Adrenal gland (tissue), 12 donors: ENCODE data around the gene PDE10A. TPM values are rescaled to one million over a fixed set of nuclear protein-coding genes. Genes with fewer than 3 reads are reported as not detected.

Source experiments
- DNase-seq, 7 donors: peaks; one replicate each; pipeline ENCODE4 v3.0.0-alpha.2; 2019 to 2020
- H3K27ac ChIP-seq, 5 donors: fragments of 200-600 bp; sonication (generic) in 4 of 5; 1 replicate in 3 of 5; 2 replicates in 2 of 5; pipeline versions ENCODE4 v1.5.1 to v1.8.0; 2016 to 2020; ENCODE audit warnings: mild to moderate bottlenecking in 1 of 5
- H3K27me3 ChIP-seq: fragments of 200-600 bp; 2 replicates; pipeline ENCODE4 v1.8.0; 2021
- H3K36me3 ChIP-seq, 2 donors: fragments of 200-600 bp; replicated peaks in 1 of 2; 1 replicate in 1 of 2; 2 replicates in 1 of 2; pipeline versions ENCODE4 v1.5.1 to v1.8.0; 2018 to 2022
- H3K4me1 ChIP-seq, 2 donors: fragments of 200-600 bp; replicated peaks in 1 of 2; 1 replicate in 1 of 2; 2 replicates in 1 of 2; pipeline versions ENCODE4 v1.5.1 to v1.8.0; 2018 to 2021
- H3K4me3 ChIP-seq, 4 donors: fragments of 200-600 bp; sonication (generic) in 3 of 4; one replicate each; pipeline ENCODE4 v1.5.1; 2016 to 2018
- H3K9me3 ChIP-seq, 3 donors: fragments of 200-600 bp; sonication (generic) in 1 of 3; replicated peaks in 1 of 3; 1 replicate in 2 of 3; 2 replicates in 1 of 3; pipeline versions ENCODE4 v1.5.1 to v1.8.0; 2016 to 2021
- CTCF ChIP-seq, 6 experiments: fragments of 450-650 bp in 4 of 6; fragments of 200-600 bp in 2 of 6; sonication (generic) in 1 of 6; IDR thresholded peaks; 1 replicate in 5 of 6; 2 replicates in 1 of 6; pipeline versions ENCODE4 v1.5.1 to v1.8.0; 2016 to 2021; ENCODE audit warnings: antibody characterized with exemption in 6 of 6, mild to moderate bottlenecking in 2 of 6, moderate library complexity in 1 of 6
- POLR2A ChIP-seq, 2 donors: fragments of 450-650 bp; IDR thresholded peaks; one replicate each; pipeline ENCODE4 v1.6.1; 2017; ENCODE audit warnings: antibody characterized with exemption in 2 of 2, mild to moderate bottlenecking in 2 of 2, moderate library complexity in 1 of 2
- WGBS, 4 donors: extraction: QIAGEN DNeasy Blood & Tissue Kit in 2 of 4; methylation state at CpG; one replicate each; pipeline versions ENCODE4 v1.1.5 to v1.1.7; 2013 to 2017; 5-methylcytosine and 5-hydroxymethylcytosine counted together
- intact Hi-C, 2 donors: fragments of 100-400 bp; cut with DNase I; formaldehyde crosslinking; loops; one replicate each; pipeline versions ENCODE4 v1.14.1 to v1.15.0; 2022 to 2023
- polyA plus RNA-seq, 3 donors: library from polyadenylated mRNA; stranded (reverse); fragments of 200-250 nt in 2 of 3; fragments of 350-450 nt in 1 of 3; fragmentation: Illumina TruSeq in 1 of 3; extraction: RNeasy Lipid Tissue Mini Kit (QIAGEN cat#74804) in 1 of 3; gene quantifications; one replicate each; pipeline ENCODE4 v1.2.3, GENCODE V29; 2013 to 2014
- total RNA-seq, 9 donors: library from RNA; depleted of rRNA in 4 of 9; stranded (reverse); fragments of >200 nt in 4 of 9; fragments of 120-200 nt in 1 of 9; fragmentation: NEBNext Ultra II Directional in 1 of 9; extraction: Animal tissue kit (Norgen Biotek cat#: 25700) in 1 of 9; gene quantifications; one replicate each; pipeline versions ENCODE4 v1.1.0 to v1.2.4, GENCODE V29; 2013 to 2023
- donor health status: healthy with polysubstance abuse.
- donor health status: Bipolar disorder and iron deficiency.
- donor health status: DM: yes; HTN: yes; CAD: no.
- donor health status: DM: no; HTN: no; CAD: no.
- donor health status: DM: no; HTN: no; CAD: no.
- donor health status: DM: yes; HTN: yes; CAD: no.

Gene PDE10A
- total and polyA plus RNA-seq, 12 donors: 4.0 to 199 (median 27.8) TPM

DNA sequence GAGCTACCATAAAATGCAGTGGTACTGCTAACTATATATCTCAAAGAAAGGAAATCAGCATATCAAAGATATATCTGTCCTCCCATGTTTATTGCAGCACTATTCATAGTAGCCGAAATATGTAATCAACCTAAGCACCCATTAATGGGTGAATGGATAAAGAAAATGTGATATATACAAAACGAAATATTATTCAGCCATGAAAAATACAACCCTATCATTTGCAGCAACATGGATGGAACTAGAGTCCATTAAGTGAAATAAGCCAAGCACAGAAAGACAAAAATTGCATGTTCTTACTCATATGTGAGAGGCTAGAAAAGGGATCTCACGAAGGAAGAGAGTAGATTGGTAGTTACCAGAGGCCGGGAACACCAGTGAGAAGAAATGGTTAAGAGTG lies 126.1 kb downstream of the PDE10A start:
- intact Hi-C loops: no loop called here
- no peak for TF ChIP-seq CTCF (IDR thresholded peaks at IDR 0.05)
- TF ChIP-seq POLR2A (IDR thresholded peaks at IDR 0.05): no peak
- Histone ChIP-seq H3K4me3 (no peak overlapping the region), H3K27ac (no peak overlapping the region), H3K4me1 (no peaks in the 10 kb centered on the region), H3K27me3 (no peaks in the 10 kb centered on the region), H3K36me3 (no peaks in the 10 kb centered on the region), H3K9me3 (no peaks in the 10 kb centered on the region)
- WGBS, 4 donors: 88 to 94% (median 91%) methylated on average over 4 of the region's 4 CpGs
- DNase-seq: no peak

DNA sequence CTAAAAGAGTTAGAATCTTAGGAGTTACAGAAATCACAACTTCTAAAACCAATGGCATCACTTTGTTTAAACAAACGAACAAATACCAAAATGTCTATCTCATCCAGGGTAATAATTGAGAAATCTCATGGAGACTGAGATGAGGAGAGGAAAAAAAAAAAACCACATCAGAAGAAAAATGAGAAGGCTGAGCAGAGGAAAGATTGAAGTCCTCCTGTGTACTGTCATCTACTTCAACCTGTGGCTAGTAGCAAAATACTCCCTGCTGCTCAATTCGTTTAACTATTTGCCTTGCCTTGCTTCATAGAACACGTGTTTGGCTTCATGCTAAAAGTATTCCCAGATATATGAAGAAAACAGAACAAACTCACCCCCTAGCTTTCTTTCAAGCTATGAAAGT lies 143.7 kb downstream of the PDE10A start:
- no peaks in the 10 kb centered on the region for H3K36me3 ChIP-seq
- 82 to 96% (median 87%) methylated on average over 3 of the region's 3 CpGs for WGBS, 4 donors
- no peak overlapping the region for H3K4me3 ChIP-seq
- peaks cover 0 to 6% of the 10 kb centered on the region in 2 donors for H3K4me1 ChIP-seq
- no peak for DNase-seq
- no peaks in the 10 kb centered on the region for H3K27me3 ChIP-seq
- intact Hi-C loops: no loop called here
- H3K9me3 ChIP-seq: no peaks in the 10 kb centered on the region
- no peak overlapping the region for H3K27ac ChIP-seq
- no peak for TF ChIP-seq CTCF (IDR thresholded peaks at IDR 0.05)

- Histone ChIP-seq H3K9me3 (no peaks in the 10 kb centered on the region), H3K4me1 (peaks cover 0 to 6% of the 10 kb centered on the region in 2 donors), H3K27ac (no peak overlapping the region), H3K27me3 (no peaks in the 10 kb centered on the region), H3K36me3 (no peaks in the 10 kb centered on the region), H3K4me3 (no peak overlapping the region)
- intact Hi-C loops: no loop called here
- DNase-seq: no peak
- 54 to 66% (median 63%) methylated on average over 6 of the region's 6 CpGs for WGBS, 4 donors
- TF ChIP-seq CTCF (IDR thresholded peaks at IDR 0.05) (no peak), POLR2A (IDR thresholded peaks at IDR 0.05) (no peak)
These were observed 146.9 kb downstream of the PDE10A start for GRCh38 chr6:165515963-165516624.

GRCh38 chr6:165514621-165515020 lies 148.4 kb downstream of the PDE10A start:
- intact Hi-C loops: no loop called here
- Histone ChIP-seq H3K27me3 (no peaks in the 10 kb centered on the region), H3K4me3 (no peak overlapping the region), H3K9me3 (no peaks in the 10 kb centered on the region), H3K4me1 (peaks cover 0 to 6% of the 10 kb centered on the region in 2 donors), H3K36me3 (no peaks in the 10 kb centered on the region), H3K27ac (no peak overlapping the region)
- no peak for TF ChIP-seq POLR2A (IDR thresholded peaks at IDR 0.05)
- no peak for TF ChIP-seq CTCF (IDR thresholded peaks at IDR 0.05)
- WGBS, 4 donors: 94 to 100% (median 97%) methylated on average over 1 to 4 of the region's 4 CpGs
- DNase-seq: no peak
